Measurements from ENCODE around the gene GTF3A.

Gene GTF3A

GRCh38 chr13:27449081-27449603 lies 24.7 kb downstream of the GTF3A start:
- DNase-seq, result no peak

- DNase-seq, result peak; percentile 98
Measured at GRCh38 chr13:27449936-27450828, 25.8 kb downstream of the GTF3A start, which contains the start of gene MTIF3. MTIF3 (minus strand) TSS chr13:27450564; CDS start chr13:27440448, 10,116 bp downstream.

GRCh38 chr13:27450921-27451471 lies 26.6 kb downstream of the GTF3A start:
- peak; percentile 25 for DNase-seq

GRCh38 chr13:27455331-27455855 lies 31.0 kb downstream of the GTF3A start:
- no peak for DNase-seq

GRCh38 chr13:27461940-27462584 lies 37.6 kb downstream of the GTF3A start:
- DNase-seq, result no peak

GRCh38 chr13:27463500-27463899 lies 39.1 kb downstream of the GTF3A start:
- no peak for DNase-seq

GRCh38 chr13:27465611-27466010 lies 41.2 kb downstream of the GTF3A start:
- no peak for DNase-seq

GRCh38 chr13:27466513-27466912 lies 42.1 kb downstream of the GTF3A start:
- DNase-seq, result no peak

GRCh38 chr13:27470075-27470820 lies 45.8 kb downstream of the GTF3A start:
- no peak for DNase-seq

- DNase-seq, result no peak
Measured at GRCh38 chr13:27472441-27472840, 48.0 kb downstream of the GTF3A start.

- DNase-seq, result no peak
Measured at GRCh38 chr13:27472941-27473340, 48.5 kb downstream of the GTF3A start.

GRCh38 chr13:27474751-27475268 lies 50.4 kb downstream of the GTF3A start:
- no peak for DNase-seq

- no peak for DNase-seq
Measured at GRCh38 chr13:27476943-27477703, 52.7 kb downstream of the GTF3A start.

GRCh38 chr13:27481766-27482165 lies 57.3 kb downstream of the GTF3A start:
- peak; percentile 15 for DNase-seq

- peak; percentile 27 for DNase-seq
Measured at GRCh38 chr13:27482983-27483382, 58.6 kb downstream of the GTF3A start.

GRCh38 chr13:27483421-27483820 lies 59.0 kb downstream of the GTF3A start:
- DNase-seq, result no peak

Measured in CD4-positive, alpha-beta T cell treated with Interleukin-10 for 1 hour (primary cell).